VCaP (cell line): ENCODE measurements around the gene LYPD5.

Source experiments
- H3K27ac ChIP-seq: fragments of 450-650 bp; 2 replicates; pipeline ENCODE4 v1.5.1; 2017
- TF ChIP-seq, protein P1 (sequence below): fragments of 450-650 bp; conservative IDR thresholded peaks from 2 replicates; pipeline ENCODE4 v1.5.1; 2017; ENCODE audit warnings: mild to moderate bottlenecking, moderate library complexity

Gene LYPD5

DNA sequence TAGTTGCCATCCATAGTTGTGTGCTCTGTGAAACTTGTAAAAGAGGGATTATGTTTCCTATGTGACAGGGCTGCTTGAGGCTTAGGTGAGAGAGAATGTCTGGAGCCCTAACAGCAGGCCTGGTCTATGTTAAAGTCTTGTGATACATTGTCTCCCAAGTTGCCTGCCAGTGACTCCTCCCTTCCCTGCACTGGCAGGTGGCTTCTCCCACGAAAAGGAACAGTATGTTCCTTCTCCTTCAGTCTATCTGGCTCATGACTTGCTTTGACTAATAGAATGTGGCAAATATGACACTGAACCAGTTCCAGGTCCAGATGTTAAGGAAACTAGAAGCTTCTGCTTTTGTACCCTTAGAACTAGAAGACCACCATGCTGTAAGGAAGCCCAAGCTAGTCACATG lies 15.6 kb downstream of the LYPD5 start:
- TF ChIP-seq, protein P1, sequence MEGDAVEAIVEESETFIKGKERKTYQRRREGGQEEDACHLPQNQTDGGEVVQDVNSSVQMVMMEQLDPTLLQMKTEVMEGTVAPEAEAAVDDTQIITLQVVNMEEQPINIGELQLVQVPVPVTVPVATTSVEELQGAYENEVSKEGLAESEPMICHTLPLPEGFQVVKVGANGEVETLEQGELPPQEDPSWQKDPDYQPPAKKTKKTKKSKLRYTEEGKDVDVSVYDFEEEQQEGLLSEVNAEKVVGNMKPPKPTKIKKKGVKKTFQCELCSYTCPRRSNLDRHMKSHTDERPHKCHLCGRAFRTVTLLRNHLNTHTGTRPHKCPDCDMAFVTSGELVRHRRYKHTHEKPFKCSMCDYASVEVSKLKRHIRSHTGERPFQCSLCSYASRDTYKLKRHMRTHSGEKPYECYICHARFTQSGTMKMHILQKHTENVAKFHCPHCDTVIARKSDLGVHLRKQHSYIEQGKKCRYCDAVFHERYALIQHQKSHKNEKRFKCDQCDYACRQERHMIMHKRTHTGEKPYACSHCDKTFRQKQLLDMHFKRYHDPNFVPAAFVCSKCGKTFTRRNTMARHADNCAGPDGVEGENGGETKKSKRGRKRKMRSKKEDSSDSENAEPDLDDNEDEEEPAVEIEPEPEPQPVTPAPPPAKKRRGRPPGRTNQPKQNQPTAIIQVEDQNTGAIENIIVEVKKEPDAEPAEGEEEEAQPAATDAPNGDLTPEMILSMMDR: no peak
- H3K27ac ChIP-seq: peak overlapping the region; percentile 25; the same call in 1 of the 2 replicates

DNA sequence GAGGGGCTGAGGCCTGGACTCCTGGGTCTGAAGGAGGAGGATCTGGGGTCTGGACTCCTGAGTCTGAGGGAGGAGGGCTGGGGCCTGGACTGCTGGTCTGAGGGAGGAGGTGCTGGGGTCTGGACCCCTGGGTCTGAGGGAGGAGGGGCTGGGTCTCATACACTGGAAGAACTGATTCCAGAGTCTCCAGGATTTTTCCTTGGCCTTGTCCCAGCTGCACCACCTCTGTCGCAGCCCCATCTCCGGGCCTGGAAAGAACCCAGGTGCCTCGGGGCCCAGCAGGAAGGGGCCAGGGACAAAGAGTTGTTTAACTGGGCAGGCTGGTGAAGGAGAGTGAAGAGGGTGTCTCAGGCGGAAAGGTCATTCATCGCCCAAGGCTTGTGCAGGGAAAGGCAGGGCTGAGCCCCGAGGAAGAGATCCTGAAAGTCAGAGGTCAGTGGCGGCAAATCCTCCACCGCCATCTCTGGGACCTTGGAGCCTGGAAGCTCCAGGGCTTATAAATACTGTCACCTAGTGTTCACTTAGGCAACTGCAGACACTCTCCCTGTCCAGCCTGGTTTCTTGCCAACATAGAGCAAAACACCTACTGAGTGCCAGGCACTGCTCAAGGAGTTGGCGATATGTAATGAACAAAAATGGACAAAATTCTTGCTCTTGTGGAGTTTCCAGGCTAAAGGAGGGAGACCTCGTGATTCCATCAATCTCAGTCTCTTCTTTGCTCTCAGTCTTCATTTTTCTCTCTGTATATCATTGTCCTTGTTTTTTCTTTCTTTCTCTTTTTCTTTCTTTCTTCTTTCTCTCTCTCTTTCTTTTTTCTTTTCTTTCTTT lies 17.1 kb downstream of the LYPD5 start:
- peak overlapping the region; percentile 50 for H3K27ac ChIP-seq
- TF ChIP-seq, protein P1: peak; percentile 100

DNA sequence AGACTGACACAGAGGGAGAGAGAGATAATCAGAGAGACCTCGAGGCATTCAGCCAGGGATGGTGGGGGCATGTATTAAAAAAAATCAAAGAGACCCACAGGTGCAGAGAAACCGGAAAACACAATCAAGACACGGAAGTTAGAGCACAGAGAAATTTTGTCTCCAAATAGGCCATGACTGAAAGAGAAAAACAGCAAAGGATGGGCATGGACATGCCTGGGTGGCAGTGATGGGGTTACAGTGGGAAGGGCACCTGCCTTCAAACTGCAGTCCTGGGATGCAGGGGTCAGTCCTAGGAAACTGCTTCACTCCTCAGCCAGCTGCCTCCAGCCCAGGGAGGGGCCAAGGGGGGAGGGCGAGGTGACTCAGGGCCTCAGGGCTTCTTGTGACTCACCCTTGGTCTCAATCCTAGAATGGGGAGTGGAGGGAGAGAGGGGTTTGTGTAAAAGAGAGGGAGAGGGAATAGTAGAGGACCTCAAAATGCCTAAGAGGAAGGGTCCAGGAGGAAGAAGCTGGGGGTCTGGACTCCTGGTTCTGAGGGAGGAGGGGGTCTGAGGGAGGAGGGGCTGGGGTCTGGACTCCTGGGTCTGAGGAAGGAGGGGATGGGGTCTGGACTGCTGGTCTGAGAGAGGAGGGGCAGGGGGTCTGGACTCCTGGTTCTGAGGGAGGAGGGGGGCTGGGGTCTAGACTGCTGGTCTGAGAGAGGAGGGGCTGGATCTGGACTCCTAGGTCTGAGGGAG lies 17.8 kb downstream of the LYPD5 start:
- peak overlapping the region; percentile 50; the same call in 1 of the 2 replicates for H3K27ac ChIP-seq

DNA sequence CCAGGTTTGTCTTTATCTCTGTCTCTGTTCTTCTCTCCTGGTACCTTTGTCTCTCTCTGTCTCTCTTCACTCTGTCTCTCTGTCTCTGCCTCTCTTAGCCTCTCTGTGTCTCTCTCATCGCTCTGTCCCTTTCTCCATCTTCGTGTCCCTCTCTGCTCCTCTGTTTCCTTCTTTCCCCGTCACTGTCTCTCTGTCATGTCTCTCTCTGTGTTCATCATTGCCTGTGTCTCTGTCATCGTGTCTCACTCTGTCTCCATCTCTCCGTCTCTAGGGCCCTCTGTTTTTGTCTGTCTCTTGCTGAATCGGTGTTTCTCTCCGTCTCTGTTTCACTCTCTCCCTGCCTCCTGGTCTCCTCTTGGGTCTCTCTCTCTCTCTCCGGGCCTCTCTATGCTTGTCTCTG lies 18.6 kb downstream of the LYPD5 start:
- no peak overlapping the region for H3K27ac ChIP-seq
- TF ChIP-seq, protein P1: no peak

More for the DNA sequence above, 17.8 kb downstream of the LYPD5 start:
- TF ChIP-seq, protein P1: no peak

DNA sequence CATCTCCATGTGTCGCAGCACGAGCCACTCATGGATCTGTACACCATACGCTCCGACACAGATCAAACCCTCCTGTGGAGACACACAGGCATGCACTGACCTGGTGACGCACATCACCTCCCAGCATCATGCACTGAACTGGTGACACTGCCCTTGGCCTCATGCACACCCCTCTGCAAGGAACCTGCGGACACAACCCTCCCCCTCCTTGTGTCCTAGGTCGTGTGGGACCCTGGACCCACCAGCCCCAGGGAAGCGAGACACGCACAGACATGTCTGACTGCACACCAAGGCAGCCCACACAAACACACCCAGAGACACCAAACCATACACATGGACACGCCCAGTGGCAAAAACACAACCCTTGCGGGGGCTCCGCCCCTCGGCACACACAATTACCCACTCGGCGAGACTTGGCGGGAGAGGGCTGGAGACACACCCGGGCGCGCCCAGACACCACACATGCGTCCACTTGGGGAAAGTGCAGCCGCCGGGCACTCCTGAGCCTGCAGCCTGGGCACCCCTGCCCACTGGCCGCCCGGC lies 19.5 kb downstream of the LYPD5 start:
- TF ChIP-seq, protein P1: no peak
- no peak overlapping the region for H3K27ac ChIP-seq

DNA sequence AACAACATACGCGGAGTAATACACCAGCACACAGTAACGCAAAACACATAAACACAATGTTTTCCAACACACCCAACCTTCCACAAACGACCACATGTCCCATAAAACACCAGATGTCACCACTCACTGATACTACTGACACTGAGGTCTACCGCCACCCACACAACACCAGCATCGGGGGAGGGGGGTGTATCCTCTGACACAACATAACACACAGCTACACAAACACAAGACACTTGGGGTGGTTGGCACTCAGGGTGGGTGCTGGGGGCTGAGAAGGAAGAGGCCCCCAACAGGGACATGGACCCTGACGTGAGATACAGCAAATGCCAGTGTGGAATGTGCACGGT lies 20.0 kb downstream of the LYPD5 start:
- TF ChIP-seq, protein P1: no peak

DNA sequence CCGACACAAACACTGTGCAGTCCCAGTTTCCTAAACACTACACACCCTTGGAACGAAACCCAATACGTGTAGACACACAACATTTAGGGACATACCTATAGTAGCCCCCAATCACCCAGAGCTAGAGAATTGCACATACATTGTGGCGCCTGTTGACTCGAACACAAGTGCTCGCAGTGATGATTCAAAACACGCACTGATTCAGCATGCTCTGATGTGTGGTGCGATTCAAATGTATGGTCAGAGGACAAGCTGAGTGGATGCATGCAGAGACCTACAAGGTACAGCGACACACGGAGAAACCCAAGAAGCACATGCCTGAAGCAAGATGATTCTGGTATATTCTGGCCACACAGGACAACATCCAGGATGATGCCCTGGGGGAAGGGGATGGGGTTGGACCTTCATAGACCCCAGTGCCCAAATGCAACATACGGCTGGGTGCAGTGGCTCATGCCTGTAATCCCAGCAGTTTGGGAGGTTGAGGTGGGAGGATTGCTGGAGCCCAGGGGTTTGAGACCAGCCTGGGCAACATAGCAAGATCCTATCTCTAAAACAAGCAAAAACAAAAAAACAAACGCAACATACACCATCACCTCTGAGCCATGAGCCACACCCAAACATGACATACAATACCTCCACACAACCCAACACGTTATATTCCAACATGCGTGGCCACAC lies 20.5 kb downstream of the LYPD5 start:
- TF ChIP-seq, protein P1: no peak

More for the DNA sequence above, 20.0 kb downstream of the LYPD5 start:
- no peak overlapping the region for H3K27ac ChIP-seq

More for the DNA sequence above, 20.5 kb downstream of the LYPD5 start:
- H3K27ac ChIP-seq: no peak overlapping the region
